GM21515 (cell line): ENCODE data around the gene PTPRN2.
"Not testable (repeated sequence)": the region's sequence is repeated elsewhere in the genome, so short reads cannot be mapped to it uniquely, and the experiment has no call there.

Experiments
- ATAC-seq: cut with Tn5 transposase; IDR thresholded peaks from one replicate; pipeline ENCODE4 v1.9.1; 2021; ENCODE audit not compliant: unreplicated experiment

PTPRN2 gene

GRCh38 chr7:158390460-158390859 is 197.2 kb downstream of the PTPRN2 start:
- ATAC-seq = no peak

DNA sequence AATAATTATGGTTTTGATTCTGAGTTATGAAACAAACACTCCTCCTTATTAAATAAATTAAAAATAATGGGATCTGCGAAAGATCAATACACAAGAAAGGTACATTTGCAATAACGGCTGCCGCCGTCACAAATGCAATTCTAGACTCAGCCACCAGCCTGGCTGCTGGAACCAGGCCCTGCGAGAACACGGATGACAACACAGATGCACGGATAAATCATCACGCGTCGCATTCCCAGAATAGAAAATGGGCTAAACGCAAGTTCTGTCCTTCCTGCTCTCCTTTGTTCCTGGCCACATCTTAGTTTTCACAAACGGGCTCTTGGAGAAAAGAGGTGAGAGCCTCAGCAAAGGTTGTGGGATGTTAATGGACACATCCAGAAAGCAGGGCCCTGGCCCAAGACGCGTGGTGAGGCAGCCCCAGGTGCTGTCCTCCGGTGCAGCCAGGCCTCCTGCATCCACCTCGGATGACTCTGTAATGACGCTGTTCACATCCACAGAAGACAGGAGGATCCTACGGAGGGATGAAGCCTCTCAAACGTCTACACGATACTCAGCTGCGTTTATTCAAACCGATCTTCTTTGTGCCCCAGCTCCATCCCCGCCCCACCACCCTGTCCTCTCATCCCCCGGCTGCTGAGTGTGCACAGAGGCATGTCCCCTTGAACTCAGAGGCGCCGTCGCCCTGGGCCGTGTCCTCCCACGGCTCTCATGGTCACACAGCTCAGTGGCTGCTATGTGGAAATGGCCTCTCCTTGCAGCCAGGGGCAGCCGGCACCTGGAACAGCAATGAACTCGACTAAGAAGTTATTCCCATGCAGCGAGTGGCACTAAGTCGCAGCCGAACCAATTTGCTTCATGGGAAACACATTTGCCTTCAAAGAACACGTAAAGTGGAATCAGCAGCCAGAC is 197.9 kb downstream of the PTPRN2 start:
- no peak for ATAC-seq

GRCh38 chr7:158388928-158389327 is 198.7 kb downstream of the PTPRN2 start:
- ATAC-seq = no peak

GRCh38 chr7:158388072-158388471 is 199.6 kb downstream of the PTPRN2 start:
- ATAC-seq = no peak

DNA sequence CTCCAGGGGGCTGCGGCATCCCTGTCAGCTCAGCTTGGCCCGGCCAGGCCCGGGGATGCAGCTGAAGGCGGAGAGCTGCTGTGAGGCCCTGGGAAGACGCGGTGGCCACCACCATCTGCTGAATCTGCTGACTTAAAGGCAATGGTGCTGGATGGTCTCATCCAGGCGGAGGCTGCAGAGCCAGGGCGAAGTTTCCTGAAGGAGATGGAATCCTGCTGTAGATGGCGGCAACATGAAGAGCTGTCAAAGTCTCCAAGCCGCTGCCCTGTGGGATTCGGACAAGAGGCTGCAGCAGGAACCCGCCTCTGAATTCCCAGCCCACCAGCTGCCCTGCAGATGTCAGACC is 200.1 kb downstream of the PTPRN2 start:
- no peak for ATAC-seq

GRCh38 chr7:158386866-158387545 is 200.6 kb downstream of the PTPRN2 start:
- ATAC-seq = no peak

- no peak for ATAC-seq
These were observed 201.3 kb downstream of the PTPRN2 start for GRCh38 chr7:158386355-158386618.

DNA sequence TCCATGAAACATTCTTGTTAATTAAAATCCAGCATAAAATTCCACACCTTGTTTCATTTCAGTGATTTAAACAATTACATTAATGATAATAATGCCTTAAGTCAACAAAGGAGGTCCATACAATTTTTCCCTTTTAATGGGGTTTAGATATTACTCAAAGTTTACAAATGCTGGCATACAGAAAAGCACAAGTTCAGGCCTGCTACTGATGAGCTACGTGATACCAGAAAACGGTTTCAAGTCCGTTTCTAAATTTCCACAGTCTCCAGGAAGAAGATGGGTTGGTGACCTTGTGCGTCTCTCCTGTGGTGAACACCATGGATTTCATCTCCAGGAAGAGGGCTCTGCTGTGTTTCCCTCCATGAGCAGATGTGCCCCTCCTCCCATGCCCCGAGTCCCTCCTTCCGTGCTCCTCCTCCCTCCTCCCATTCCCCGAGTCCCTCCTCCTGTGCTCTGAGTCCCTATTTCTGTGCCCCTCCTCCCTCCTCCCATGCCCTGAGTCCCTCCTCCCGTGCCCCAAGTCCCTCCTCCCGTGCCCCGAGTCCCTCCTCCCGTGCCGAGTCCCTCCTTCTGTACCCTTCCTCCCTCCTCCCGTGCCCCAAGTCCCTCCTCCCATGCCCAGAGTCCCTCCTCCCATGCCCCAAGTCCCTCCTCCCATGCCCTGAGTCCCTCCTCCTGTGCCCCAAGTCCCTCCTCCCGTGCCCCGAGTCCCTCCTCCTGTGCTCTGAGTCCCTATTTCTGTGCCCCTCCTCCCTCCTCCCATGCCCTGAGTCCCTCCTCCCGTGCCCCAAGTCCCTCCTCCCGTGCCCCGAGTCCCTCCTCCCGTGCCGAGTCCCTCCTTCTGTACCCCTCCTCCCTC is 201.9 kb downstream of the PTPRN2 start:
- ATAC-seq = not testable (repeated sequence)

- no peak for ATAC-seq
These were observed 202.9 kb downstream of the PTPRN2 start for GRCh38 chr7:158384746-158385145.

DNA sequence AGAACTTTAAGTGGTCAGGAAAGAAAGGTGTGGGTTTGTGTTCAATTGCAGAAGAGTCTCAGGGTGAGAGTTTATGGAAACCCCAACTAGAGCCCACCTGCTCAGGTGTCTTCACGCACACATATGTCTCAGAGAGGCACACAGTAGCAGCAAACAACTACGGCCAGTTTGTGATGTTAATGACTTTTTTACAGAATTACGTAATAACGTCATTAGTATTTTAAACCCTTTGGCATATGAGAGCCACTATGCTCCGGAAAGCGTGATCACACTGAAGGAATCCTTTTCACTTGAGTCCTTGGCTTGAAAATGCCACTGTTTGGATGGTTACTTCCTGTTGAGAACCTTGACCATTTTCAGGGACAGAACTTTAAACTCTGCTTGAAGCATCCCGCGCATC is 204.0 kb downstream of the PTPRN2 start:
- ATAC-seq = no peak

- ATAC-seq = no peak
These were observed 205.0 kb downstream of the PTPRN2 start for GRCh38 chr7:158382363-158383254.

- no peak for ATAC-seq
These were observed 205.7 kb downstream of the PTPRN2 start for GRCh38 chr7:158381956-158382355.

DNA sequence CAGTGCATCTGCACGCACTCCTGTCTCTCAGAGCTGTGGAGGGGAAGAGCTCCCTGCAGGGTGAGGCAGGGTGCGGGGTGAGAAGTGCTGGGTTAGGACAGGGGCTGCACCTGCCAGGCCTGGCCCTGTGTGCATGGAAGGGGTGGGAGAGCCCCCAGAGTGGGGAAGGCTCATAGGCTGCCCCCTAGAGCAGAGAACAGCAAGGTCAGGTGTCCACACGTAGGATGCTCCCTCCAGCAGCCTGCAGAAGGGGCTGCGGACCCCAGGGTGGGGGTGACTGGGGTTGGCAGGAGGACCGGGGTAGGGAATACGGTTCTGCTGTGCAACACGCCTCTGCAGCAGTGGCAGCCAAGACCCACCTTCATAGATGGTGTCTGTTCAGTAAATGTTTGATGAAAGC is 208.6 kb downstream of the PTPRN2 start:
- ATAC-seq = no peak

- ATAC-seq = no peak
These were observed 209.6 kb downstream of the PTPRN2 start for GRCh38 chr7:158377800-158378623.

DNA sequence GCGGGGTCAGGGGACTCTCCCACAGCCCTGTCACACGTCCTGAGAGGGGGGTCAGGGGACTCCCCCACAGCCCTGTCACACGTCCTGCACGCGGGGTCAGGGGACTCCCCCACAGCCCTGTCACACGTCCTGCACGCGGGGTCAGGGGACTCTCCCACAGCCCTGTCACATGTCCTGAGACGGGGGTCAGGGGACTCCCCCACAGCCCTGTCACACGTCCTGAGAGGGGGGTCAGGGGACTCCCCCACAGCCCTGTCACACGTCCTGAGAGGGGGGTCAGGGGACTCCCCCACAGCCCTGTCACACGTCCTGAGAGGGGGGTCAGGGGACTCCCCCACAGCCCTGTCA is 210.8 kb downstream of the PTPRN2 start:
- not testable (repeated sequence) for ATAC-seq

DNA sequence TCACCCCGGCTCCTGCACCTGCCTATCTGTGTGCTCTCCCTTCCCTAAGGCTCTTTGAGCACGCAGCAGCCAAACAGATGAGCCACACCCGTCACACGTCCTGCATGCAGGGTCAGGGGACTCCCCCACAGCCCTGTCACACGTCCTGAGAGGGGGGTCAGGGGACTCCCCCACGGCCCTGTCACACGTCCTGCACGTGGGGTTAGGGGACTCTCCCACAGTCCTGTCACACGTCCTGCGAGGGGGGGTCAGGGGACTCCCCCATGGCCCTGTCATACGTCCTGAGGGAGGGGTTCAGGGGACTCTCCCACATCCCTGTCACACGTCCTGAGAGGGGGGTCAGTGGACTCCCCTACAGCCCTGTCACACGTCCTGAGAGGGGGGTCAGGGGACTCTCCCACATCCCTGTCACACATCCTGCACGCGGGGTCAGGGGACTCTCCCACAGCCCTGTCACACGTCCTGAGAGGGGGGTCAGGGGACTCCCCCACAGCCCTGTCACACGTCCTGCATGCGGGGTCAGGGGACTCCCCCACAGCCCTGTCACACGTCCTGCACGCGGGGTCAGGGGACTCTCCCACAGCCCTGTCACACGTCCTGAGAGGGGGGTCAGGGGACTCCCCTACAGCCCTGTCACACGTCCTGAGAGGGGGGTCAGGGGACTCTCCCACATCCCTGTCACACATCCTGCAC is 211.3 kb downstream of the PTPRN2 start:
- not testable (repeated sequence) for ATAC-seq

- no peak for ATAC-seq
These were observed 212.6 kb downstream of the PTPRN2 start for GRCh38 chr7:158375034-158375433.

GRCh38 chr7:158374586-158374985 is 213.0 kb downstream of the PTPRN2 start:
- no peak for ATAC-seq

- no peak for ATAC-seq
These were observed 213.5 kb downstream of the PTPRN2 start for GRCh38 chr7:158374146-158374545.
